HFF-Myc (cell line): Measurements from ENCODE around the gene ABAT.
A peak's percentile ranks its signal among the peaks of the same experiment; 100 is the strongest.

Experiments
- DNase-seq: peaks from one replicate; pipeline ENCODE4 v3.0.0-alpha.2; 2011; ENCODE audit warnings: low read depth; ENCODE audit errors: extremely low read depth
- H3K4me3 ChIP-seq: replicated peaks from 2 replicates; pipeline ENCODE4 v1.5.1; 2011; ENCODE audit warnings: low read depth, mild to moderate bottlenecking, control low read depth, low read length
- CTCF ChIP-seq: IDR thresholded peaks from 2 replicates; pipeline ENCODE4 v1.5.1; 2012; ENCODE audit warnings: mild to moderate bottlenecking, low read depth, low read length, control low read depth; ENCODE audit errors: missing control alignments

ABAT gene

DNA sequence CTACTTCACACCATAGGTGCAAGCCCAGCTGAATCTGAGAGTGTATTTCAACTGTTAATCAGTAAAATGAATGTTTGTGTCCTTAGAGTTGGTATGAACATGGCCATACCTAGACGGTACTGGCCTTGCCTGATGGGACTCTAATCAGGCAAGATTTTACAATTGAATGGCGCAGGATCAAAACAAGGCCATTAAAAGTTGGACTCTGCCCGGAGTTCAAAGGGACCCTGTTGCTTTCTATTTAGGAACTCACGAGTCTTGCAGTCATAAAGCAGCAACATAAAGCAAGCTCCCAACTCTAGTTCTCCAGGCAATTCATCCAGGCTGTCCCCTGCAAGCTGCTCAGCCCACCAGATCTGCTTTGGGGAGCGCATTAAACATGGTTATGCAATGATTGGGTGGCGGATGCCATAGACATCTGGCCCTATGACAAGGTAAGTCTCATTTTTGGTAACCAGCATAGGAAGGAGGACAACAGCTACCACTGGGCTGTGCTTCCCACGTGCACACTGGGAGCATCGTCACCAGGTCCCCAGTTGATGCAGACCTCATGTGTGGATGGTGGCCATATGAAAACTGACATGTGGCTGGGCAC is 114.3 kb downstream of the ABAT start:
- no peak for DNase-seq
- H3K4me3 ChIP-seq, result no peak overlapping the region
- no peak for TF ChIP-seq CTCF

DNA sequence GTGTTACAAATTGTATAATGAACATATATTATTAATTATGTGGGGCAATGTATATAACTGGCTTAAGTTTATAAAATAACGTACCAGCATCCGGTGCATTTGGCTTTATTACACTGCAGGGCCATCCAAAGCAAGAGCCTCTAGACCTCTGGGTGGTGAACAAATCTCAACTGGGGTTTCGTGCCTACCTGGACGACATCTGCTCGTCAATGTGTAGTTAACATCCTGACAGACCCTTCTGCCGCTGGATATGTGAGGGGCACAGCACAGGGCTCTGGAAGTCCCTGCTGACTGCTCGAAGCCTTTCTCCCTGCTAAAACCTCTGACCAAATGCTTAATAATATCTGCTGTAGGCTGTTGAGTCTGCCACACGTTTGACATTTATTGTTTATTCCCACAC is 120.7 kb downstream of the ABAT start:
- H3K4me3 ChIP-seq, result no peak overlapping the region
- DNase-seq, result no peak
- no peak for TF ChIP-seq CTCF

- no peak for TF ChIP-seq CTCF
- H3K4me3 ChIP-seq, result peak overlapping the region; percentile 76; the same call in 1 of the 2 replicates
- DNase-seq, result no peak
These were observed 121.4 kb downstream of the ABAT start for GRCh38 chr16:8795818-8796217.

DNA sequence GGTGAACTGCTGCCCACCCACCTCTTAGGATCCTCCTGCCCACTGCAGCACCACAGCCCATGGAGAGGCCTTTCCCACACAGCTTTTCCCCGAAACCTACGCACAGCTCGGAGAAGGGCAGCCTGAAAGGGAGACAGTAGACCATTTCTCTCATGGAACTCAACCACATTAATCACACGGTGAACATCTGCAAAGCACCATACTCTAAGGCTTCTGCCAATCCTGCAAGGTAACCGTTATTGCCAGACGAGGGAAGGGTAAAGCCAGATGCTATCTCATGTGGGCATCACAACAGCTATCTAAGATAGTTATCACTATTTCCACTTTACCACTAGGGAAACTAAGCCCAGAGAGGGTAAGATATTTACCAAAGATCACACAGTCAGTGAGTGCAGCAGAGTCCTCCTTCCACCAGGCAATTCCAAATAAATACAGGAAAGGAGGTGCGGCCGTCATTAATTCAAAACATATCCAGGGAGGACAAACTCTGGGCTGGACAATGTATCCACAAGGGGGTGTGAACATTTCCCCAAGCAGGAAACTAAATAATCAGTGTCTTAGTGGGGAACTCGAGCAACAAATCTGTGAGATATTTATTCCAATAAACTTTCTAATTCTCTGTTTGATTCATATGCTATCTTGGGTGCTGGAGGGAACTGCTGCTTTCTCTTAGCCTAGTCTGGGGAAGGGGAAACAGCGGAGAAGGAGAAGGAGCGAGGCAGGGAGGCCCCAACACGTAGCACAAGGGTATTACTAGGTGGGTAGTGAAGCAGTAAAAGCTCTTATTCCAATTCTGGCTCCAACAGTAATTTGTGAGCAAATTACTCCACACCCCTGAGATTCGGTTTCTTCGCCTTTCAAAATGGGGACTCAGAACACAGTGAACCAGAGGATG is 122.3 kb downstream of the ABAT start:
- no peak for DNase-seq
- peak overlapping the region; percentile 76 for H3K4me3 ChIP-seq
- no peak for TF ChIP-seq CTCF

GRCh38 chr16:8797364-8798173 is 123.2 kb downstream of the ABAT start, which contains the start of the genes PMM2 and TMEM186:
TSS of gene PMM2 (plus strand) at chr16:8797839. CDS start at chr16:8797883, 44 bp downstream.
TSS of gene TMEM186 (minus strand) at chr16:8797639. CDS start at chr16:8797614, 25 bp downstream.
- TF ChIP-seq CTCF, result no peak
- peak; percentile 80 for DNase-seq

DNA sequence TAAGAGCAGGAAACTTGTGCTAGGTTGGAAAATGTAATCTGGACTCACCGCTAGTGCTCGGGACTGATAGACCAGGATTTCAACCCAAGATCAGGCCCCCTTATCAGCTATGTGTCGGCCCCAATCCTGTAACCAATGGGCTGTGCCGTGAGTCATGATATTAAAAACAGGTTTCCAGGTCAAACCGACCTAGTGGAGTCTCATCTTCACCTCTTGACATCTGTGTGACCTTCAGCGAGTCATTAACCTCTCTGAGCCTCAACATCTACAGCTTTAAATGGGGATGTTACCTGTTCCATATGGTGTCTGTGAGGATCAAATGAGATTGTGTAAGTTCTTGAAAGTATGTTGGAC is 123.7 kb downstream of the ABAT start:
- H3K4me3 ChIP-seq, result peak overlapping the region; percentile 76
- no peak for TF ChIP-seq CTCF
- no peak for DNase-seq

More at GRCh38 chr16:8797364-8798173, 123.2 kb downstream of the ABAT start, which contains the start of the genes PMM2 and TMEM186:
- H3K4me3 ChIP-seq, result peak within 1 kb of the TSS; percentile 76
